Measurements from ENCODE around the gene GNAZ.
"Not testable (repeated sequence)": the region's sequence is repeated elsewhere in the genome, so short reads cannot be mapped to it uniquely, and the experiment has no call there.

Gene GNAZ

GRCh38 chr22:23045461-23045860 is 24.9 kb upstream of the GNAZ start:
- DNase-seq: no peak

GRCh38 chr22:23047265-23047664 is 23.1 kb upstream of the GNAZ start:
- no peak for DNase-seq

- no peak for DNase-seq
Observed at GRCh38 chr22:23047742-23048141, 22.6 kb upstream of the GNAZ start.

- DNase-seq: not testable (repeated sequence)
Observed at GRCh38 chr22:23050546-23050945, 19.8 kb upstream of the GNAZ start.

- DNase-seq: no peak
Observed at GRCh38 chr22:23053051-23053707, 17.1 kb upstream of the GNAZ start.

GRCh38 chr22:23053912-23054530 is 16.3 kb upstream of the GNAZ start:
- no peak for DNase-seq

- no peak for DNase-seq
Observed at GRCh38 chr22:23054531-23055257, 15.6 kb upstream of the GNAZ start.

- no peak for DNase-seq
Observed at GRCh38 chr22:23055449-23056179, 14.7 kb upstream of the GNAZ start.

GRCh38 chr22:23057331-23057730 is 13.0 kb upstream of the GNAZ start:
- no peak for DNase-seq

- no peak for DNase-seq
Observed at GRCh38 chr22:23058063-23058462, 12.3 kb upstream of the GNAZ start.

- no peak for DNase-seq
Observed at GRCh38 chr22:23058481-23059283, 11.6 kb upstream of the GNAZ start.

GRCh38 chr22:23059284-23059948 is 10.9 kb upstream of the GNAZ start:
- DNase-seq: no peak

- DNase-seq: no peak
Observed at GRCh38 chr22:23060612-23061400, 9.5 kb upstream of the GNAZ start.

GRCh38 chr22:23061471-23062280 is 8.6 kb upstream of the GNAZ start:
- no peak for DNase-seq

- DNase-seq: no peak
Observed at GRCh38 chr22:23062616-23063538, 7.4 kb upstream of the GNAZ start.

GRCh38 chr22:23063539-23064380 is 6.6 kb upstream of the GNAZ start:
- DNase-seq: no peak

GRCh38 chr22:23064381-23065068 is 5.8 kb upstream of the GNAZ start:
- no peak for DNase-seq

GRCh38 chr22:23065069-23065451 is 5.3 kb upstream of the GNAZ start:
- DNase-seq: no peak
